Measurements from ENCODE around the gene AGPAT3.

The AGPAT3 gene

DNA sequence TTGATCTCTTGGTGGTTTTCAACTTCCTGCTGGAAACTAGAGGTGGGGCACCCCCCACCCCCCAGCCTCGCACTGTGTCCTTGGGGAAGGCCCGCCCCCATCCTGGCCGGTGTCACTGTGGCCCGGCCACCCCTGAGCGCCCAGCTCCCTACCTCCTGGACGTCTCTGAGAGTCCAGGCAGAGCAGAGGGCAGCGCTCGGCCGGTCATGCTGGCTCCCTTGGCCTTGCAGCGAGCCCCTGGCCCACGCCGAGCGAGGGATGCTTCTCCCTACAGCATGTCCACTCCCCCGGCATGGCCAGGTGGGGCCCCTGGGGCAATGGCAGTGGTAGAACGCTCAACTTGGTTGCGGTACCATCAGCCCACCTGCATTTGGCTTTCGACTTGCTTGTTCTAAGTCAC, 118.4 kb downstream of the AGPAT3 start:
- in situ Hi-C loops (cut with HindIII; ENCODE audit: low pct_ligation_motif_present, low sequenced_read_pairs) = no loop called here
- Histone ChIP-seq H3K36me3 (replicated peaks) (no peaks in the 10 kb centered on the region), H3K27ac (no peak overlapping the region), H3K27me3 (replicated peaks) (no peaks in the 10 kb centered on the region), H3K4me3 (ENCODE audit: low read depth, low read length) (no peak overlapping the region)
- DNase-seq = no peak
- TF ChIP-seq, protein P1, sequence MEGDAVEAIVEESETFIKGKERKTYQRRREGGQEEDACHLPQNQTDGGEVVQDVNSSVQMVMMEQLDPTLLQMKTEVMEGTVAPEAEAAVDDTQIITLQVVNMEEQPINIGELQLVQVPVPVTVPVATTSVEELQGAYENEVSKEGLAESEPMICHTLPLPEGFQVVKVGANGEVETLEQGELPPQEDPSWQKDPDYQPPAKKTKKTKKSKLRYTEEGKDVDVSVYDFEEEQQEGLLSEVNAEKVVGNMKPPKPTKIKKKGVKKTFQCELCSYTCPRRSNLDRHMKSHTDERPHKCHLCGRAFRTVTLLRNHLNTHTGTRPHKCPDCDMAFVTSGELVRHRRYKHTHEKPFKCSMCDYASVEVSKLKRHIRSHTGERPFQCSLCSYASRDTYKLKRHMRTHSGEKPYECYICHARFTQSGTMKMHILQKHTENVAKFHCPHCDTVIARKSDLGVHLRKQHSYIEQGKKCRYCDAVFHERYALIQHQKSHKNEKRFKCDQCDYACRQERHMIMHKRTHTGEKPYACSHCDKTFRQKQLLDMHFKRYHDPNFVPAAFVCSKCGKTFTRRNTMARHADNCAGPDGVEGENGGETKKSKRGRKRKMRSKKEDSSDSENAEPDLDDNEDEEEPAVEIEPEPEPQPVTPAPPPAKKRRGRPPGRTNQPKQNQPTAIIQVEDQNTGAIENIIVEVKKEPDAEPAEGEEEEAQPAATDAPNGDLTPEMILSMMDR (IDR thresholded peaks at IDR 0.05; ENCODE audit: low read depth, low read length, missing control alignments) = no peak

DNA sequence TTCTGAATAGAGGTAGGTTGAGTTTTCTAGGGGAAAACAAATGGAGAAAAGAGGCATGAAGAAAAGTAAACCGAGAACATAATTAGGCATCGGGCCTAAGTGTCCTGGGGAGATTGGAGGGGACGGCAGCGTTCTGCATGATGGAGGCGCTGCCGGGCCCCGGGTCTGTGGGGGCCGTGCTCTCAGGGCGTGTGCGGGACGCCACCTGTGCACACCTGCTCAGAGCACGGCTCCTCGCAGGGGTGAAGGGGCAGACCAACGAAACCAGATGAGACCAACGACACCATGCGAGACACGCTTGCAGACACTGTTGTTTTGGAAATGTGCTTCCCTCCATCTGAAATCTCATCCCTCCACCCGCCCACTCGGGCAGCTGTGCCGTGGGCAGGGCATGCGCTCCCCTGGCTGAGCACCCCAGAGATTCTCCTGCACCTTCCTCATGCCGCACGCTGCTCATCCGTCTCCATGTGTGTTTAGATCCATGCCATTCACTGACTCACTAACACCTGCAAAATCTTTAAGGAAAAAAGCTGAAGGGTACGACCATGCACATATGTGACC, 118.9 kb downstream of the AGPAT3 start:
- H3K27me3 ChIP-seq (replicated peaks) = no peaks in the 10 kb centered on the region
- no peaks in the 10 kb centered on the region for H3K36me3 ChIP-seq (replicated peaks)
- DNase-seq = no peak
- H3K27ac ChIP-seq = no peak overlapping the region
- H3K4me3 ChIP-seq (ENCODE audit: low read depth, low read length) = no peak overlapping the region
- TF ChIP-seq, protein P1 (IDR thresholded peaks at IDR 0.05; ENCODE audit: low read depth, low read length, missing control alignments) = no peak
- in situ Hi-C loops (cut with HindIII; ENCODE audit: low pct_ligation_motif_present, low sequenced_read_pairs) = no loop called here

DNA sequence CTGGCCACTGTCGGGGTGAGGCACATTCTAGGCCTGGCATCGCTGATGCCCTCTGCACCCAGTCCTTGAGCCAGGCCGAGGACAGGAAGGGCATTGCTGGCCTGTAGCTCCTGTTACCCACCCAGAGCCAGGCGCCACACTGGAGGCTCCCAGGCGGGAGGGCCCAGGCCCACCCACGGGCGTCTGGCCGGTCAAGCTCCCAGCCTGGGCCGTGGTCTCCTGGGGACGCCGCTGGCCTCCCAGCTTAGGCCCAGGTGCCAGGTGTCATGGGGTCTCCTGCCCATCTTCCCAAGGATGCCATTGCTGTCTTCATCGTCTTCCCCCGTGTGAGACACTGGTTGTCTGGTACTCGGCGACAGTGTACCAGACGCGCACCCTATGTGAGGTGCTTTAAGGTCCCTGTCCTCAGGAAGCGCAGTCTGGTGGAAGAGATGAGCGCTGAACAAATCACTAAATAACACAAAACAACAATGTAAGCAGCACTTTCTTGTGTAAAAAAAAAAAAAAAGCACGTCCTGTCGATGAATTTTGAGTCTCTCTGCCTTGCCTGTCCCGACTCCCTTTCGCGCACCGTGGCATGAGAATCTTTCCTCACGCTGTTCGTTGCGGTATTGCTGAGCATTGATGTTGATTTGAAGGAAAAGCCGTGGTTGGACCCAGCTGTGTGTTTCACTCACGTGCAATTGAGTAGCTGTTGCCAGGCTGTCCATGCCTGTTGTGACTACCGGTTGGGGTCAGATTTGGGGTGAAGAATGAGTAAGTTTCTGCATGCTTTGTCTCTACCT, 120.1 kb downstream of the AGPAT3 start:
- in situ Hi-C loops (cut with HindIII; ENCODE audit: low pct_ligation_motif_present, low sequenced_read_pairs) = no loop called here
- Histone ChIP-seq H3K4me3 (ENCODE audit: low read depth, low read length) (no peak overlapping the region), H3K27me3 (replicated peaks) (no peaks in the 10 kb centered on the region), H3K27ac (no peak overlapping the region), H3K36me3 (replicated peaks) (no peaks in the 10 kb centered on the region)
- TF ChIP-seq, protein P1 (IDR thresholded peaks at IDR 0.05; ENCODE audit: low read depth, low read length, missing control alignments) = no peak
- DNase-seq = no peak

DNA sequence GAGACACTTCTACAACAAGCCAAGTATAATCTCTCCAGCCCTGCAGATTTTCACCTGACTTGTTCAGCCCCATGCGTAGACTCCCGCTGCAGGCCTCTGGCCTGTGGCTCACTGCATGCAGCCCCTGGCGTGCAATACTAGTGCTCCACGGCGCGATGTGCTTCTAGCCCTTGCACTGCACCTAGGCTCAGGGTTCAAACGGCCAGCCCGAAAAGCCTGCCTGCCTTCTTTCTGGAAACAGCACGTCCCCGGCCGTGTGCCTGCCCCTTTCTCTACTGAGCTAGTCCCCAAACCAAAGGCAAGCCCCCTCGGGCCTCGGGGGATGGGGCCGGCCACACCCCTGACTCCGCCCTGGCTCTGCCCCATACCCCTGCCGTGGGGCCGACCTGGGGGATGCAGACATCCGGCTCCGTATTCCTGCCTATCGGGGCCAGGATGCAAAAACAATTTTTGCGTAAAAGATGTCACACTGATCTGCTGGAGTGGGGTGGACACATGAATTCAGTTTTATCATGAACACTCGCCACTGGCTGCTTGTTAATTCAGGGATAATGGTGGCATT, 120.7 kb downstream of the AGPAT3 start:
- Histone ChIP-seq H3K27ac (no peak overlapping the region), H3K4me3 (ENCODE audit: low read depth, low read length) (no peak overlapping the region), H3K36me3 (replicated peaks) (no peaks in the 10 kb centered on the region), H3K27me3 (replicated peaks) (no peaks in the 10 kb centered on the region)
- TF ChIP-seq, protein P1 (IDR thresholded peaks at IDR 0.05; ENCODE audit: low read depth, low read length, missing control alignments) = no peak
- in situ Hi-C loops (cut with HindIII; ENCODE audit: low pct_ligation_motif_present, low sequenced_read_pairs) = no loop called here
- no peak for DNase-seq

DNA sequence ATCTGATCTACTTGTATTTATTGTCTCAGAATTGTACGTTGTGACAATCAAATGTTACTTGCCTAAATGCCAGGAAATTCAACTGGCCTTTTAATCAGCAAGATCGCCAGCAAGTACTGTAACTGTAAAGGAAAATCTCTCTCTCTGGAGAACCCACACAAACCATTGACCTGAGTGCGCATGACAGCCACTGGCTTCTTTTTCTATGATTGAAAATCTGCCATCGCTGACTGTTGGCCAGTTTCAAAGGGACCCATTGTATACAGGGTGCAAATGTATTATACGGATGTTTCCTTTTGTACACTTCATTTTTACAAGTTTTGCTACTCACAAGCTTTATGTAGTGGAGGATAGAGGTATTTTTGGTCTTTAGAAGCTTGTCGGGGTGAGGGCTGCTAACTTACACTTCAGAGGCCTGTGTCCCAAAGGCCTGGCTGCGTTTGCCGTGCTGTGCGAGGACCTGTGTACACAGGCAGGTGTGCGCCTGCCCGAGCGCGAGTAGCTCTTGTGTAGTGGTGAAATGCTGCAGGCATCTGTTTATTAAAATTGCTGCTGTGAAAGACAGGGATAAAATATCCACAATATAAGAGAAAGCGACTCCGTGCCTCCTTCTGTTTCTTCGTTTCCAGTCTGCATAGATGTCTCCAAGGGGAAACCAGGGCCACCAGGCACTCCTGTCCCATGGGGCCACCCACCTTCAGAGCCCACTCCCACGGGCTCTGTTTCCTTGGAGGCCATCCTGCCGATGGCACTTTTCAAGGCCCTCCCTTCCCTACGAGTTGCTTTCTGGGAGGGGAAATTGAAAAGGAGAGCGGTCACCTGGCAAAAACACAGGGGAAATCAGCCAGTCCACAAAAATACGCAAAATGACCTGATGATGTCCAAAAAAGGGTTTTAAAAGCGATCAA, 121.8 kb downstream of the AGPAT3 start:
- H3K4me3 ChIP-seq (ENCODE audit: low read depth, low read length) = no peak overlapping the region
- no peak for DNase-seq
- in situ Hi-C loops (cut with HindIII; ENCODE audit: low pct_ligation_motif_present, low sequenced_read_pairs) = no loop called here
- H3K27me3 ChIP-seq (replicated peaks) = no peaks in the 10 kb centered on the region
- H3K36me3 ChIP-seq (replicated peaks) = no peaks in the 10 kb centered on the region
- H3K27ac ChIP-seq = no peak overlapping the region
- TF ChIP-seq, protein P1 (IDR thresholded peaks at IDR 0.05; ENCODE audit: low read depth, low read length, missing control alignments) = no peak
